Measurements from ENCODE around the gene OR10A3.

- TF ChIP-seq CTCF (IDR thresholded peaks at IDR 0.05; ENCODE audit: insufficient read depth, low read depth, low read length), result no peak
- TF ChIP-seq EZH2 (IDR thresholded peaks at IDR 0.05; ENCODE audit: insufficient read depth, low read length), result no peak
Observed at GRCh38 chr11:7983832-7984590, 42.5 kb upstream of the OR10A3 start.

Measured in astrocyte (in vitro differentiated cells and primary cell).